Peyer's patch (tissue), 4 donors: ENCODE results near the gene CCDC152. TPM values are rescaled to one million over a fixed set of nuclear protein-coding genes. Genes with fewer than 3 reads are reported as not detected.
"Not testable (repeated sequence)": the region's sequence is repeated elsewhere in the genome, so short reads cannot be mapped to it uniquely, and the experiment has no call there.

Experiments
- DNase-seq, 3 donors: peaks; one replicate each; pipeline ENCODE4 v3.0.0-alpha.2; 2017 to 2019
- H3K27ac ChIP-seq, 4 donors: fragments of 200-600 bp; sonication (generic); one replicate each; pipeline ENCODE4 v1.5.1; 2016 to 2019
- H3K27me3 ChIP-seq, 2 donors: fragments of 200-600 bp; sonication (generic); one replicate each; pipeline ENCODE4 v1.5.1; 2019
- H3K36me3 ChIP-seq, 3 donors: fragments of 200-600 bp; sonication (generic); one replicate each; pipeline ENCODE4 v1.5.1; 2016 to 2019
- H3K4me1 ChIP-seq, 4 donors: fragments of 200-600 bp; sonication (generic); one replicate each; pipeline ENCODE4 v1.5.1; 2016 to 2019
- H3K4me3 ChIP-seq, 4 donors: fragments of 200-600 bp; sonication (generic); 1 replicate in 3 of 4; 2 replicates in 1 of 4; pipeline ENCODE4 v1.5.1; 2016 to 2019; ENCODE audit warnings: mild to moderate bottlenecking in 1 of 4
- H3K9me3 ChIP-seq, 4 donors: fragments of 200-600 bp; sonication (generic); one replicate each; pipeline ENCODE4 v1.5.1; 2016 to 2019; ENCODE audit warnings: mild to moderate bottlenecking in 1 of 4
- CTCF ChIP-seq, 6 experiments: fragments of 450-650 bp in 4 of 6; fragments of 200-600 bp in 2 of 6; sonication (generic) in 1 of 6; IDR thresholded peaks; one replicate each; pipeline ENCODE4 v1.5.1; 2017 to 2019; ENCODE audit warnings: antibody characterized with exemption in 6 of 6, mild to moderate bottlenecking in 3 of 6, moderate library complexity in 1 of 6
- POLR2A ChIP-seq, 2 donors: fragments of 450-650 bp; IDR thresholded peaks; one replicate each; pipeline ENCODE4 v1.5.1; 2017; ENCODE audit warnings: antibody characterized with exemption in 2 of 2, mild to moderate bottlenecking in 2 of 2, moderate library complexity in 2 of 2
- total RNA-seq, 4 donors: library from RNA; depleted of rRNA; stranded (reverse); fragments of >200 nt; gene quantifications; one replicate each; pipeline ENCODE4 v1.1.0, GENCODE V29; 2016

CCDC152 gene
- total RNA-seq, 4 donors from 2014 or later: 0.40 TPM; not detected in 3

DNA sequence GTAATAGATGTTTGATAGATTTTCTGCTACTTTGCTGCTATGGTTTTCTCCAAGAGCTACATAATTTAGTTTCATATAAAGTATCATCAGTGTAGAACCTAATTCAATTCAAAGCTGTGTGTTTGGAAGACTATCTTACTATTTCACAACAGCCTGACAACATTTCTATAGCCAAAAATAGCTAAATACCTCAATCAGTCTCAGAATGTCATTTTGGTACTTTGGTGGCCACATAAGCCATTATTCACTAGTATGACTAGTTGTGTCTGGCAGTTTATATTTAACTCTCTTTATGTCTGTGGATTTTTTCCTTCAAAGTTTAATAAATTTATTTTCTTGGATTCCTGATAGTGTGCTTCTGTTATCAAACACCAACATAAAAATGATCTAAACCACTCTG is 35.1 kb upstream of the CCDC152 start:
- no peaks in the 10 kb centered on the region for H3K36me3 ChIP-seq
- TF ChIP-seq CTCF (IDR thresholded peaks at IDR 0.05): no peak
- no peak for TF ChIP-seq POLR2A (IDR thresholded peaks at IDR 0.05)
- H3K27ac ChIP-seq: no peak overlapping the region
- H3K4me1 ChIP-seq: no peaks in the 10 kb centered on the region
- DNase-seq: no peak
- H3K27me3 ChIP-seq: no peaks in the 10 kb centered on the region
- no peak overlapping the region for H3K4me3 ChIP-seq
- no peaks in the 10 kb centered on the region for H3K9me3 ChIP-seq

GRCh38 chr5:42734531-42735058 is 22.0 kb upstream of the CCDC152 start:
- H3K27me3 ChIP-seq, DNase-seq, H3K4me3 ChIP-seq: not testable (repeated sequence)

DNA sequence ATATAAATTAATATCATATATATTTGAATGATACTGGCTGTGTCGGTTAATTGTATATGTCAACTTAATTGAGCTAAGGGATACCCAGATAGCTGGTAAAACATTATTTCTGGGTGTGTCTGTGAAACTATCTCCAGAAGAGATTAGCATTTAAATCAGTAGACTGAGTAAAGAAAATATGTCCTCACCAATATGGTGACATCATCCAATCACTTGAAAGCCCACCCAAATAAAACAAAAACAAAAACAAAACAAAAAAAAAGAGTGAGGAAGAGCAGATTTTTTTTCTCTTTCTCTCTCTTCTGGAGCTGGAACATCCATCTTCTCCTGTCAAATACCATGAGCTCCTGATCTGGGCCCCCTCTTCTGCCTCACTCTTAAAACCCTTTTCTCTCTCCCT is 15.7 kb upstream of the CCDC152 start:
- H3K36me3 ChIP-seq: no peaks in the 10 kb centered on the region
- TF ChIP-seq POLR2A (IDR thresholded peaks at IDR 0.05): no peak
- no peak for TF ChIP-seq CTCF (IDR thresholded peaks at IDR 0.05)
- no peaks in the 10 kb centered on the region for H3K27me3 ChIP-seq

More at GRCh38 chr5:42734531-42735058, 22.0 kb upstream of the CCDC152 start:
- not testable (repeated sequence) for H3K9me3 ChIP-seq, H3K36me3 ChIP-seq, H3K27ac ChIP-seq, H3K4me1 ChIP-seq

GRCh38 chr5:42745426-42745825 is 11.2 kb upstream of the CCDC152 start:
- Histone ChIP-seq H3K36me3 (no peaks in the 10 kb centered on the region), H3K9me3 (no peaks in the 10 kb centered on the region), H3K27me3 (no peaks in the 10 kb centered on the region), H3K4me1 (no peaks in the 10 kb centered on the region), H3K4me3 (no peak overlapping the region), H3K27ac (no peak overlapping the region)
- TF ChIP-seq CTCF (IDR thresholded peaks at IDR 0.05): peak in 3 of 6 experiments; percentile 30 to 35 (median 33)
- TF ChIP-seq POLR2A (IDR thresholded peaks at IDR 0.05): no peak
- no peak for DNase-seq

More for the DNA sequence above, 15.7 kb upstream of the CCDC152 start:
- no peak for DNase-seq
- Histone ChIP-seq H3K4me3 (no peak overlapping the region), H3K27ac (no peak overlapping the region), H3K4me1 (no peaks in the 10 kb centered on the region), H3K9me3 (no peaks in the 10 kb centered on the region)

GRCh38 chr5:42745856-42746255 is 10.8 kb upstream of the CCDC152 start:
- no peak overlapping the region for H3K4me3 ChIP-seq
- DNase-seq: no peak
- no peaks in the 10 kb centered on the region for H3K27me3 ChIP-seq
- H3K4me1 ChIP-seq: no peaks in the 10 kb centered on the region
- H3K36me3 ChIP-seq: no peaks in the 10 kb centered on the region
- H3K27ac ChIP-seq: no peak overlapping the region
- no peaks in the 10 kb centered on the region for H3K9me3 ChIP-seq
- TF ChIP-seq POLR2A (IDR thresholded peaks at IDR 0.05): no peak
- no peak for TF ChIP-seq CTCF (IDR thresholded peaks at IDR 0.05)

GRCh38 chr5:42749020-42749419 is 7.6 kb upstream of the CCDC152 start:
- H3K9me3 ChIP-seq: no peaks in the 10 kb centered on the region
- H3K27ac ChIP-seq: no peak overlapping the region
- DNase-seq: no peak
- TF ChIP-seq POLR2A (IDR thresholded peaks at IDR 0.05): no peak
- H3K27me3 ChIP-seq: no peaks in the 10 kb centered on the region
- H3K4me3 ChIP-seq: no peak overlapping the region
- H3K36me3 ChIP-seq: no peaks in the 10 kb centered on the region
- H3K4me1 ChIP-seq: no peaks in the 10 kb centered on the region

- Histone ChIP-seq H3K36me3 (no peaks in the 10 kb centered on the region), H3K9me3 (no peaks in the 10 kb centered on the region), H3K4me1 (no peaks in the 10 kb centered on the region), H3K27ac (no peak overlapping the region), H3K27me3 (no peaks in the 10 kb centered on the region), H3K4me3 (no peak overlapping the region)
- TF ChIP-seq CTCF (IDR thresholded peaks at IDR 0.05) (no peak), POLR2A (IDR thresholded peaks at IDR 0.05) (no peak)
- DNase-seq: no peak
Observed at GRCh38 chr5:42750507-42750906, 6.1 kb upstream of the CCDC152 start.
